Fibroblast of peridontal ligament (primary cell): ENCODE data around the gene FARS2.
"Not testable (repeated sequence)": the region's sequence is repeated elsewhere in the genome, so short reads cannot be mapped to it uniquely, and the experiment has no call there.

ENCODE experiments used
- DNase-seq: peaks from one replicate; pipeline ENCODE4 v3.0.0-alpha.2; 2010; ENCODE audit errors: extremely low read depth

Gene FARS2

DNA sequence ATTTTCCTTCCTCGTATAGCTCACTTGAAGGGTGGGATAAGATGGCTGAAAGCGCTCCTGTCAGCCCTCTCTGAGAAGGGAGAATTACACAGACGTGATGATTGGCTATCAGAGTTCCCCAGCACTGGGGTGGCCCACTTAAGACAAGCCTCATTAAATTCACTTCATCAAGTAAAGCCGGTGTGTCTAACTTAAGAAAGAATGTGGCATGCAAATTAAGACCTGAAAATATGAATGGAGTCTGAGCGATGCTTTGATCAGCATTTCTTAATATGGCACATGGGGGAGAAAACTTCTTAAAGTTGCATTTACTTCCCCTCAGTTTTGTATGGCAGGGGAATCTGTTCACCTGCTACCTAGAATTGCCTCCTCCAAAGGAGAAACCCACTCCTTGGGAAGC, 369.3 kb downstream of the FARS2 start:
- DNase-seq = no peak

DNA sequence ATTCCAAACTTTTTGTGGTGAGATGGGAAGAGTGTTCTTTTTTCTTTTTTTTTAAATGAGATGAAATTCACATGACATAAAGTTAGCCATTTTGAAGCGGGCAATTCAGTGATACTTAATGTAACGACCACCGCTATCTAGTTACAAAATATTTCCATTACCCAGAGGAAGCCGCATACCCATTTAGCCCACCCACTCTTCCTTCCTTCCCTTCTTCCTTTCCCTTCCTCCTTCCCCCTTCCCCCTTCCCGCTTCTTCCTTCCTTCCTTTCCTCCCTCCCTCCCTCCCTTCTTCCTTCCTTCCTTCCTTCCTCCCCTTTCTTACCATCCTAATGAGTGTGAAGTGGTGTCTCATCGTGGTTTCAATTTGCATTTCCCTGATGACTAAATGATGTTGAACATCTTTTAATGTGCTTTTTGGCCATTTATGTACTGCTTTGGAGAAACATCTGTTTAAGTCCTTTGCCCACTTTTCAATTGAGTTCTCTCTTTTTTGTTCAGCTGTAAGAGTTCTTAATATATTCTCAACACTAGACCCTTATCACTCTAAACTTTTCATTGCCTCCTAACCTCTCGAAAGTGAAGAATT, 371.1 kb downstream of the FARS2 start:
- DNase-seq = peak; percentile 10

DNA sequence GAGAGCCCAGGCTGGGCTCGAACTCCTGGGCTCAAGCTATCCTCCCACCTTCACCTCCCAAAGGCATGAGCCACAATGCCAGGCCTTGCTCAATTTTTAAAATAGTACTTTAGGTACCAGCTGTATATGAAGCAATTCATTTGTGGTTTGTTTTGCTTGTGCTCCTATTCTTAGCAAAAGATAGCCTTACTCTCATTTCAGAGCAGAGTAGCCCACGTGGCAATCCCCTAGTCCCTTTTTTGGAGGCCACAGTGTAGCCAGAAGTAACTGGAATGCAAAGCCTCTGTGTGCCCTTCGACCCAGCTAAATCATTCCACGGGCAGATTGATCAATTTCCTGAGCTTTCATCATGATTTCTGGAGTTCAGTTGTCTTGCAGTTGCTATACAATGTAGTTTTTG, 373.2 kb downstream of the FARS2 start:
- peak; percentile 88 for DNase-seq

DNA sequence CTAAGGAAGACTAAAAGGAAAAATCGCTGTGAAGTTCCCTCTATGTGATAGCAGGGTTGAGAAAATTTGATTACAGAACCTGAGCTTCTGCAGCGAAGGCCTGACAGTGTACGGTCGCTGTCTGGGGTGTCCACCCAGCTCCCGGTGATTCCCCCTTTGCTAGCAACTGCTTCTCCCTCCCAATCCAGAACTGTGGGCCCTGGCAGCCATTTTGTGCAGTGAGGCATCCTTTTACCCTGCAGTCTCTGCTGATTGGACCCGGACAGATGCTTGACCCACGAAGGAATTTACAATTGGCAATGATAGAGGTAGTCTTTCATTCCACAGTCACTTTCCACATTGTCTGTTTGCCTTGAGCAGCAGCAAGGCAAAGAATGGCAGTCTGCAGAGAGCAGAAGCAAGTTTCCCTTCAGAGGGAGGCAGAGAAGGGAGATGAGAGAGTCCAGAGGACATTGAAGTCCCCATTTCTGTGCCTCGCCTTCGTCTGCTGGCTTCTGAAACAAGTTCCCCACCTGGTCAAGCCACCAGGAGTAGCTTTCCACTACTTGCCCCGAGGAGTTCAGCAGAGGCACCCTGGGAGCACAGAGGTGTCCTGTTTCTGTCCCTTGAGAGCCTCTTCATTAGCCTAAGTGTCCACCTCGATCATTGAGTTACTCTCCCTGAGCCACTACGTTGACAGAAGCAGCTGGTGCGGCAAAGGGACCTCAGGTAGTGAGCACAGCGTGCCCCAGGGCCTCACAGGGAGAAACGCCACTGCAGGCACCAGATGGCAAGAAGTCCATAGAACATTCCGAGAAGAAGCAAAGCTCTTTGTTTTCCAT, 375.1 kb downstream of the FARS2 start:
- peak; percentile 9 for DNase-seq

DNA sequence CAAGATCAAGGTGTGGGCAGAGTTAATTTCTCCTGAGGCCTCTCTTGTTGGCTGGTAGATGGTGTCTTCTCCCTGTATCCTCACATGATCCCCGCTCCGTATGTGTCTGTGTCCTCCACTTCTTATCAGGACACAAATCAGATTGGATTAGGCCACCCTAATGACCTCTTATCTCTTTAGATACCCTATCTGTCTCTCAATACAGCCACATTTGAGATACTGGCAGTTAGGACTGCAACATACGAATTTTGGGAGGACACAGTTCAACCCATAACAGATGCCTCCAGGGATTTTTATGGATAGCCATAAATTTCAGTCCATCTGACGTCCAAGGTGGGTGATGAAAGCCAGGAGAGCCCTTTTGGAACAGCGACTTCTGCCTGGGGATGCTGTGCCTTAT, 376.4 kb downstream of the FARS2 start:
- no peak for DNase-seq

DNA sequence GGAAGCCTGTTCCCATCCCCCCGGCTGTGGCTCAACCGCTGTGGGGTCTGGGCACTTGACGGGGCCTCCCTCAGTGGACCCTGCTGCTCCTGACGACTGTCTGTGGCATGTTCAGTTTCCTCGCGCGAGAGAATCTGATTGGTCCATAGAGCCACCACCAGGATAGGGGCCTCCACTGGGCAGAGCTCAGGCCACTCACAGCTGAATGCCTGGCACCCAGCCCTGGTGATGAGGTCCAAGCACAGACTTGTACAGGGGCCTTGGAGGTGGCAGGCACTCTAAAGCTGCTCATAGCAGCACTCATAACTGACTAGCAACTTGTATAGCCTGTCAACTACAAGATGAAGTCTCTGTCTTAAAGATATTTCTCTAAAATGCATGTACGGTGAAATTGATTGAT, 377.4 kb downstream of the FARS2 start:
- no peak for DNase-seq

DNA sequence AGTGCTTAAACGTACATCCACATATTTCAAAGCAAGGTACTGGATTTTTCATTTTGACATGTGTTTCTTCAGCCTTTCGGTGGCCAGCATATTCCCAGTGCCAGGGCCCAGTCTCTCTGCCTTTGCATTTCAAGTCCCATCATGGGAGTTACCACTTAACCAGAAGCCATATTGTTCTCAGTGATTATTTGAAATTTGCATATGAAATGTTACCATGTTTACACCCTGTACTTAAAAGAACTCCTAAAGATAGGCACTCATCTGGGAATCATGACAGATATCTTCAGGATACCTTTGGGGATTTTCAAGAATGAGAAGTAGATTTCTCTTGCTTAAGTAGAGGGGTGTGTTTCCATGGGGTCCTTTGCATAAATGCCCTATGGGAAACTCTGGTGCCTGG, 377.9 kb downstream of the FARS2 start:
- DNase-seq = no peak

DNA sequence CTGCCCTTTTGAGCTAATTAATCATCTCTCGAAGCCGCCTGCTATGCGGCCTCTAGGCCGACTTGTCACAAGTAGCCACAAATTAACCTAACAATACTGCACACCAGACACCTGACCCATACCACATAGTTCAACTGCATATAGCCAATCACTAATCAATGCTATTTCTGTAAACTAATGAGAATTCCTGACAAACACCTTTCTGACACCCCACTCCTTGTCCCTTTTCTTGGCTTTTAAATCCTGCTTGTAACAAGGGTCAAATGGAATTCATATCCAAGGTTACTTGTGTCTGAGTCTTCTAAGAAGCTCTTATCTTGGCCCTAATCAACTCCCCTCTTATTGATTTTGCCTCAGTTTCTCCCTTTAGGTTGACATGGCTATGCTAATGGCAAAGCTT, 379.3 kb downstream of the FARS2 start:
- no peak for DNase-seq

DNA sequence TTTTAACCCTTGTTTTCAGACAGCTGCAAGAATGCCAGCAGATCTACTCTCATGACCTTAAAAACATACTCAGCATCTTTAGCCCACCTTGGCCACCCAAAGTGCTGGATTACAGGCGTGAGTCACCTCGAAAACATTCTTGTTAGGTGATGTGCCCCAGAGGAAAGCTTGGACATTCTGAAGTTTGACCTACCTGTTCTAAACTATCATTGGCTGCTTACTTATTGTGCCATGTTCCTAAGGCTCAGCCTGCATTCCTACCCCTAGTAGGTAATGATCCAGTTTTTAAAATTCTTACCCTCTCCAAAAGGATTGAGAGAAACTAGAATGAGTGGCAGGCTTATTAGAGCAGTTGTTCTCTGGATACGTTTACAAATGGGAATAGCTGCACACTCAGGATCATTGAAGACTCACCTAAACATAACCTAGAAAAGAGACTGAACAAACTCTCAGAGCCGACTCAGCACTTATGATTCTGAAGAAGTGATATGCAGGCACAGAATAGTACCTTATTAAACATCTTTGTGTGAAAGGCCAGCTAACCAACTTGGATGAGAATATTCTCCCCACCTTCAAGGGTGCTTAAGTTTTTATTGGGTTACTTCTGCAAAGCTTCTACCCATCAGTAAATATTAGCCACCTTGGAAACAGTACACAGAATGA, 383.3 kb downstream of the FARS2 start:
- no peak for DNase-seq

DNA sequence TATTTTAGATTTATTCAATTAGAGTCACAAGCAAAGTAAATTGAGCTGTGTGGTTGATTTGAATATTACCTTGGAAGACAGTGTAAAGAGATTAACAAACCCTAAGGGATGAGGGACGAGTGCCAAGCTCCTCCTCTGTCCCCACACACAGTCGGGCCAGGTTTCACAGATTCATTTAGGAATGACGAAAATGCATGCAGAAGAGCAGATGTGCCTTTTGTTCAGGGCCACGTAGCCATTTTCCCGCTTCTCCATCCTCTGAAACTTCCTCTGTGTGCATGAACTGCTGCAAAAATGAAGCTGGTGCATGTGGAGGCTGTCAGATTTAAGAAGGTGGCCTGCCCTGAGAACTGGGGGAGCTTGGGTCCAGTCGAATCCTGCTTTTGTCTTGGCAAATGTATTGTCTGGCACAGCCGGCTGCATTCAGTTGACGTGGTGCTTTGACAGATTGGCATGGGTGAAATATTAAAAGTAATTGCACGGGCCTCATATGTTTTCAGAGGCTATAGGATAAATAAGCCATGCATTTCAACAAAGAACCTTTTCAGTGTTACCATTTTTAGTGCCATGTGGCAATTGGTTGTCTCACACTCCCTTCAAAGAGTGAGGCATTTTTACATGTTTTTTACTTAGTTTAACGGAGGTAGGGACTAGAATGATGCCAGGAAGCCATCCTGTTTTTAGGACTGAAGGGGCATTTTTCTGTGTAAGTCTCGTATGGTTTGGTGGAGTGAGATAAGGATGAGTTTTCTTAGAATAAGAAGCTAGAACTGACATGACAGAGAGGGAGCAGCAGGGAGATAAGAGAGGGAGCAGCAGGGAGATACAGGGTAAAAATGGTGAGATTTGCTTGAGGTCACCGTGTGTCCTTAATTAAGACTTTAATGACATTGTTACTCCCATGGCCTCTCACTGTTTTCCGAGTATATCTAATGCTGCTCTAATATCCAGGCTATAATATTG, 384.3 kb downstream of the FARS2 start:
- DNase-seq = no peak

DNA sequence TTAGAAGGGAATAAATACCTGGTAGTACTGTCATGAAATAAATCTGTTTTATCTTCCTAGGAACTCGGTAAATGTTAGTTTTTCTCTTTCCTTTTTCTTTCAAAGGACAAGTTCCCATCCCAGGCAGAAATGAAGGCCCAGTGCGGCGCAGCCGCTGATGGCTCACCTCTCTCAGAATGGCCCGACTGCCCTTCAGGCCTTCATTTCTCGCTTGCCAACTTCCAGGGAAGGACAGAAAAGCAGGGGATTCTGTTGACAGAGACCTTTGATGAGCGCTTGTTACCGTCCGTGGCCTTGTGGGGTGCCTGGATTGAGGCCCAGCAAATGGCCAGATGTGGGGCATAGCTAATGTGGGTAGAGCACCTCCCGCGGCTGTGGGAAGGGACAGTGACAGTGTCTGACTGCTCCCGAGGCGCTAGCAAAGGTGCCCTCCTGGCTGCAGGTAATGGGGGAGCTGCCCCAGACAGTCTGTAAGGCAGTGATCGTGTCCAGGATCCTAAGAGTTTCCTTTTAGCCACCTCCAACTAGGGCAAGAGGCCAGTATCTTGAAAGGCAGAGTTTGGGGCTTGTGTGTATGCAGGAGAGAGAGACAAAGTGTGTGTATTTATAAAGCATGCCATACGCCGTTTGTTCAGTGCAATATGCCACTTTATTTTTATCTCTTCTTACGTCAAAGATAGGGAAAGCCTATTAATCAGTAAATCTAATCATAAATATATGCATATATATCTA, 391.3 kb downstream of the FARS2 start:
- DNase-seq = no peak

DNA sequence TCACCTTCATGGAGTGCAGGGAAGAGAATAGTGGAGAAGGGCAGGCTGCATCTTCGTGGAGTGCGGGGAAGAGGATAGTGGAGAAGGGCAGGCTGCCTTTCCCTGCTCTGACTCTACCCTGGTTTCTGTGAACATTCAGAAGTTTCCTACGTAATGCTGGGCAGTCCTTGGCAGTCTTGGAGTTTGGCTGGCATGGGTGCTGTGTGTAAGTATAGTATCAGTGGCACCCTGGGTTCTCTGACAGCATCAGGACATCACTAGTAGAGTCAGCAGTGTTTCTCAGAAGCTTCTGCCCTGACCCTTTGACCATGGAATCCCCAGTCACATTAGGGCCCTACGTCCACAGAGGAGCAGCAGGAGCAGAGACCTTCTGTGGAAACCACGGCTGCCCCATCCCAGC, 392.5 kb downstream of the FARS2 start:
- DNase-seq = no peak

DNA sequence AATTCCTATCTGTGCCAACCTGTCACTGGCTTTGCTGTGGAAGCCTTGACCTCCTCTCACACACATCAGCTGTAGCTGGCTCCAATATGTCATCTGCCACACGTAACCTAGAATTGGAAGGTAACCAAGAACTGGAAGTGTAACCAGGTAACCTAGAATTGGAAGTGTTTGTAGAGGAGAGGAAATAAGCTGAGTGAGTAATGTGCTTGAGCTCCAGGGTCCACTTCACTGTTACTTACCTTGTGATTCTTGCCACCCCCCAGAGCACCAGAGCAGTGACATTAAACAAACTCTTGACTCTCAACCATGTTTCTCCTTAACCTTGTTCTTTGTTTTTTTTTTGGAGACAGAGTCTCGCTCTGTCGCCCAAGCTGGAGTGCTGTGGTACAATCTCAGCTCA, 394.9 kb downstream of the FARS2 start:
- no peak for DNase-seq

DNA sequence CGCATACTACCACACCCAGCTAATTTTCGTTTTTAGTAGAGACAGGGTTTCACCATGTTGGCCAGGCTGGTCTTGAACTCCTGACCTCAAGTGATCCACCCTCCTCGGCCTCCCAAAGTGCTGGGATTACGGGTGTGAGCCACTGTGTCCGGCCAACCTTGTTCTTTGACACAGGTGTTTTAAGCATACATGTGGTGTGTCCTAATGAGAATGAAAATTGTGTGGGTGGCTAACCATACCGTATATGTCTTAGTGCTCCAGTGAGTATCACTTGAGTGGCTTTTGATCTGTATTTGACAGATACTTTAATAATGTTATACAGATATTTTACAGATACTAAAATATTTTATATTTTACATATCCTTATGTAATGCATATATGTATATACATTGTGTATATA, 395.4 kb downstream of the FARS2 start:
- not testable (repeated sequence) for DNase-seq

DNA sequence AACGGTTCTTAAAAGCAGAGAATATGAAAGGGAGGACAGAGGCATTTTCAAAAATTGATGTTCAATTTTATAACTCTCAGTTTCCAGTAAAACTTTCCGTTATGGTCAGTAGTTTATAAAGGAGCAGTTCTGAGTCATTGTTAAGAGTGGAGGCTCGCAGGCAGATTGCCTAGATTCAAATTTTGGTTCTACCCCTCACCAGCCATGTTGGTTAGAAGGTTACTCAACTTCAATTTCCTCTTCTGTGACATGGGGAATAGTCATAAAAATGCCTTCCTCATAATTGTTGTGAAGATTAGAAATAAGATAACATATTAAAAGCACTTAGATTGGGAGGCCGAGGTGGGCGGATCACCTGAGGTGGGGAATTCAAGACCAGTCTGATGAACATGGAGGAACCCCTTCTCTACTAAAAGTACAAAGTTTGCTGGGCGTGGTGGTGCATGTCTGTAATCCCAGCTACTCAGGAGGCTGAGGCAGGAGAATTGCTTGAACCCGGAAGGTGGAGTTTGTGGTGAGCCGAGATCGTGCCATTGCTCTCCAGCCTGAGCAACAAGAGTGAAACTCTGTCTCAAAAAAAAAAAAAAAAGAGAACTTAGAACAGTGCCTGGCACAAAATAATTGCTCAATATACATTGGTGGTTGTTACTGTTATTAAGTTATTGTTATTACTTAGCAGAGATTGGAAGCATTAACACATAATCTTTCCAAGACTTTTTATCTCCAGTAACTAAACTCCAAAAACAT, 396.5 kb downstream of the FARS2 start:
- DNase-seq = peak; percentile 78

DNA sequence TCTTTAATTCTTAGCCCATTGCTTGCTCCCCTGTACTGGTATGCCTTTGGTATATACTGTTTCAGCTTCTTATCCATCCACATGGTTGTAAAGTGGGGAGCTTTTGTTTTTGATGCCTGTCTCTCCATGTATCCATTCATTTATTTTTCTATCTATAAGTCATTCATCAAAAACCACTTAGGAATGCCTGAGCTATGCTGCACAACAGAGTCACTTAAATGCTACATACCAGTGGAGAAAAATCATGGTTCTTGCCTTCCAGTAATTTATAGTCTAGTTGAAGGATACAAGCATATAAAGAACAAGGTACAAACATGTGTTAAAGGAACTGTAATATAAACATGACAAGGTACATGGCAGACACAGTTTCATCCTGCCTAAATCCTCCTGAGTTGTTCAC, 398.2 kb downstream of the FARS2 start:
- DNase-seq = no peak

DNA sequence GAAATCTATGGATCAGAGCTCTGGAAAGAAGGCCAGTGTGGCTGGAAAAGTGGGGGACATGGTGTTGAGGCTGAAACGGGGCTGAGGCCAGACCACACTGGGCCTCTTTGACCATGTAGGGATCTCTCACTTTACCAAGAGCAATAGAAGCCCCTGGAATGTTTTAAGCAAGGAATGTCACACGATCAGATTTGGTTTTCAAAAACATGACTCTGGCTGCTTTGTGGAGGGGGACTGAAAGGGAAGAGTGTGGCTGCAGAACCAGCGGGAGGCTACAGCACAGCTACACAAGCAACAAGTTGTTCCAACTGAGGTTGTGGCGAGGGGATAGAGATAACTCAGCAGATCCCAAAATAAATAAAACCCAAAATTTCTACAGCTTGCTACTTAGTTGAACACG, 399.5 kb downstream of the FARS2 start:
- DNase-seq = no peak

DNA sequence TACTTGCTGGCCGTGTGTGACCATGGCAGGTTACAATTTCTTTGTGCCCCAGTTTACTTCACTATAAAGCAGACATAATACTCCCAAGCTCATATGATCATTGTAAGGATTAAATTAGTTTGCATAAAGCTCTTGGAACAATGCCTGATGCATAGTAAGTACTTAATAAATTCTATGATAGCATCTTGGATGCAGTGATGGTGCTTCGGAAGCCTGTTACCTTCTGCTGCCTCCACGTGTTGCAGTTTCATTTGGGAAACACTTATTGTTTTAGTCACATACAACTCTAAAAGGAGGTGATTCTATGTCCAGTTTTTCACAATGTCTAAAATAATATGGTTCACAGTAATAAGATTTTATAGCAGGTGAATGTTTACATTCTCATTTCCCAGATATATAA, 401.5 kb downstream of the FARS2 start:
- DNase-seq = no peak

DNA sequence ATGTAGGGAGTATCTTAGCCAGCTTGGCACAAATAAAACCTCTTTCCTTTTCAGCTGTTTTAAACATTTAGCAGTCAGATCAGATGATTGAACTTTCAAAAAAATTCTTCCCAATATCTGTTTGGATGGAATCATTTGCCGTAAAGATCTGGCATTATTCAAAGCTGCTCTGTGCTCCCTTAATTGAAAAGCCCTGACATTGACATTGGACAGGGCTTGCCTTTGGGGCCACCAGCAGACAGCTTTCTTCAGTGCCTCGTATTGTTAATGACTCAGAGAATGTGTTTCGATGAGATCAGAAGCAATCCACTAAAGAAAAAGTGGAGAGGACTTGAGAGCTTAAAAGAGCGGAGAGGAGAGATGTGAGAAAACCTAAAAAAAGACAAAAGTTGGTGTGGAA, 401.9 kb downstream of the FARS2 start:
- DNase-seq = no peak

DNA sequence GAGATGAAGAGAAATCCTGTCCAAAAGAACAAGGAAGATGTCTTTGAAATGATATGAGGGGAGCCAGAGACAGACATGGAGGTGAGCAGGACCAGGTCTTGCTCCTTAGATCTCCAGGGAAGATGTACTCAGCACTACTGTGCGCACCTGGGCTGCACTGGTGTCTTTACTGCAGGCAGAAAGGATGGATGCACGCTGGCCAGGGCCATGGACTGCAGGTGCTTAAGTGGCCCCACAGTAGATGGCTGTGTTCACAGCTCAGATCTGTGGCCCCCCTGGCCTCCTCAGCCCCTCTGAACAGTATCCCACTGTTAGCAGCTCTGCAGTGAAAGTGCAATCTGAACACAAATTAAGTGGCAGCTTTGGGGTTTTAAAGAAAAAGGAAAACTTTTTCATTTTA, 402.4 kb downstream of the FARS2 start:
- DNase-seq = no peak

DNA sequence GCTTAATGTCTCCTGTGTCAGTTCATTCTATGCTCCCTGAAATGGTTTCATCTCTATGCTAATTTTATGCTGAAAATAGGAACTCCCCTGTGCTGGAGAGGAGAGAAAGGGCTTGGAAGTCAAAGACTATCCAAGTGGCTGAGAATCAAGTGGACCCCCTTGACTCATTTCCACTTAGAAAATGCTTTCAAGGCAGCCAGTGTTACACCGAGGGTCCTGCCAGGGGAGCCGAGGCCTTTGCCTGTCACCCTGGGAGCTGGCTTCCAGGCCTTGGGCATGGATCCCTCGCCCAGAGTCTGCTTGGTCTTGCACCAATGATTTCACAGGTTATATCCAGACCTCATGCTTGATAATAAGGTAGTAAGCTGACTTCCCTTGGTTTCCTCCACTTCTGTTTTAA, 402.8 kb downstream of the FARS2 start:
- DNase-seq = no peak
